ENCODE data around the gene CDK5RAP3.
A peak's percentile ranks its signal among the peaks of the same experiment; 100 is the strongest.

The CDK5RAP3 gene

DNA sequence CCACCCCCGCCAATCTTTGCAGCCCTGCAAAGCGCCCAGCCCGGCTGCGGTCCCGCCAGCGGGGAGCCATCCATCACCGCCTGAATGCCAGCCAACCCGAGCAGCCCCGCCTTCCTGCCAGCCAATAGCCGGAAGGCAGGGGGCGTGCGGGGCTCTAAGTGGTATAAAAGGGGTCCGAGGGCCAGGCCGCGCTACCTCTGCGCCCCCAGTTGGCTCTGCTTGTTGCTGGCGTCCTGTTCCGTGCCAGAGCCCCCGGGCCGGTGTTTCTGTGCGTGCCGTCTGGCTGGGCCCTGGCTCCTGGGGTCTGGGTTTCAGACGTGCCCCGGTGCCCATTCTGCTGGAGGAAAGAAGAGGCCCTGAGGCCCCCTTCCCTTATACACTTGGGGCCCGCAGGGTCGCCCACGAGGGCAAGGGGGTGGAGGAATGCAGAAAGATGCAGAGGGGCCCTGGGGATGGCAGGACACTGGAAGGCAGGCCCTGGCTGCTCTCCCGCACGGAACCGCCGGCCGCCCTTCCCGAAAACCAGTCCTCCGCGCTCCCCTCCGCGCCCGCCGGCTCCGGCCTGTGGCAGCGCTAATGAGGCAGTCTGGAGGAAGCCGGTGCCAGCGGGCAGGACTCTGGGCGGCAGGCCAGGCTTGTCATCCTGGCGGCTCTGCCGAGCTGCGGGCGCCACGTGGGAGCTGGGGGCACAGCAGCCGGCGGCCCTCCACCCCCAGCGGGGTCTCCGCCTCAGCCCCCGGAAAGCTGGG is 52.7 kb downstream of the CDK5RAP3 start (continued):
- TF ChIP-seq ZNF626 (tag by site-specific recombination; IDR thresholded peaks at IDR 0.05) (no peak), RBAK (tag by site-specific recombination; IDR thresholded peaks at IDR 0.05) (no peak), ZNF48 (tag by site-specific recombination; IDR thresholded peaks at IDR 0.05) (no peak), KLF7 (tag by site-specific recombination; IDR thresholded peaks at IDR 0.05; ENCODE audit: borderline replicate concordance) (peak; percentile 46; the same call in 1 of the 2 replicates), SETDB1 (IDR thresholded peaks at IDR 0.05; ENCODE audit: insufficient read length, low read length) (no peak), HOXA7 (CRISPR knock-in tag; IDR thresholded peaks at IDR 0.05; ENCODE audit: borderline replicate concordance) (no peak), ZNF658 (tag by site-specific recombination; IDR thresholded peaks at IDR 0.05) (no peak), SP2 (tag by site-specific recombination; IDR thresholded peaks at IDR 0.05) (peak; percentile 86), ZNF521 (tag by site-specific recombination; IDR thresholded peaks at IDR 0.05) (no peak), ZFP69B (tag by site-specific recombination; IDR thresholded peaks at IDR 0.05) (no peak), ZFP37 (tag by site-specific recombination; IDR thresholded peaks at IDR 0.05) (0 out of 2 replicates have a peak, but pooled peaks have one; percentile 43), ZSCAN23 (tag by site-specific recombination; IDR thresholded peaks at IDR 0.05) (no peak), ZNF311 (tag by site-specific recombination; IDR thresholded peaks at IDR 0.05; ENCODE audit: borderline replicate concordance) (no peak), ZNF132 (tag by site-specific recombination; IDR thresholded peaks at IDR 0.05; ENCODE audit: borderline replicate concordance) (no peak), ZNF544 (tag by site-specific recombination; IDR thresholded peaks at IDR 0.05) (no peak), KLF8 (tag by site-specific recombination; IDR thresholded peaks at IDR 0.05) (0 out of 2 replicates have a peak, but pooled peaks have one; percentile 71), ZBTB21 (tag by site-specific recombination; IDR thresholded peaks at IDR 0.05) (no peak), ZNF112 (tag by site-specific recombination; IDR thresholded peaks at IDR 0.05) (no peak), OVOL3 (tag by site-specific recombination; IDR thresholded peaks at IDR 0.05) (0 out of 2 replicates have a peak, but pooled peaks have one; percentile 30), IKZF3 (tag by site-specific recombination; IDR thresholded peaks at IDR 0.05) (peak; percentile 76; the same call in 1 of the 2 replicates), BCL11B (tag by site-specific recombination; IDR thresholded peaks at IDR 0.05; ENCODE audit: low read depth) (no peak), ZNF555 (tag by site-specific recombination; conservative IDR thresholded peaks at IDR 0.05) (no peak), ZNF366 (tag by site-specific recombination; conservative IDR thresholded peaks at IDR 0.05) (peak; percentile 51), ZNF133 (tag by site-specific recombination; IDR thresholded peaks at IDR 0.05) (no peak), ZNF654 (tag by site-specific recombination; IDR thresholded peaks at IDR 0.05; ENCODE audit: low read depth) (no peak), ZEB2 (tag by site-specific recombination; IDR thresholded peaks at IDR 0.05) (peak; percentile 46; the same call in 1 of the 2 replicates), ZNF600 (tag by site-specific recombination; IDR thresholded peaks at IDR 0.05) (peak; percentile 92)
- TF ChIP-seq, protein P1, sequence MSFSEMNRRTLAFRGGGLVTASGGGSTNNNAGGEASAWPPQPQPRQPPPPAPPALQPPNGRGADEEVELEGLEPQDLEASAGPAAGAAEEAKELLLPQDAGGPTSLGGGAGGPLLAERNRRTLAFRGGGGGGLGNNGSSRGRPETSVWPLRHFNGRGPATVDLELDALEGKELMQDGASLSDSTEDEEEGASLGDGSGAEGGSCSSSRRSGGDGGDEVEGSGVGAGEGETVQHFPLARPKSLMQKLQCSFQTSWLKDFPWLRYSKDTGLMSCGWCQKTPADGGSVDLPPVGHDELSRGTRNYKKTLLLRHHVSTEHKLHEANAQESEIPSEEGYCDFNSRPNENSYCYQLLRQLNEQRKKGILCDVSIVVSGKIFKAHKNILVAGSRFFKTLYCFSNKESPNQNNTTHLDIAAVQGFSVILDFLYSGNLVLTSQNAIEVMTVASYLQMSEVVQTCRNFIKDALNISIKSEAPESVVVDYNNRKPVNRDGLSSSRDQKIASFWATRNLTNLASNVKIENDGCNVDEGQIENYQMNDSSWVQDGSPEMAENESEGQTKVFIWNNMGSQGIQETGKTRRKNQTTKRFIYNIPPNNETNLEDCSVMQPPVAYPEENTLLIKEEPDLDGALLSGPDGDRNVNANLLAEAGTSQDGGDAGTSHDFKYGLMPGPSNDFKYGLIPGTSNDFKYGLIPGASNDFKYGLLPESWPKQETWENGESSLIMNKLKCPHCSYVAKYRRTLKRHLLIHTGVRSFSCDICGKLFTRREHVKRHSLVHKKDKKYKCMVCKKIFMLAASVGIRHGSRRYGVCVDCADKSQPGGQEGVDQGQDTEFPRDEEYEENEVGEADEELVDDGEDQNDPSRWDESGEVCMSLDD (tag by site-specific recombination; IDR thresholded peaks at IDR 0.05), result peak; percentile 88
- TF ChIP-seq, protein P2, sequence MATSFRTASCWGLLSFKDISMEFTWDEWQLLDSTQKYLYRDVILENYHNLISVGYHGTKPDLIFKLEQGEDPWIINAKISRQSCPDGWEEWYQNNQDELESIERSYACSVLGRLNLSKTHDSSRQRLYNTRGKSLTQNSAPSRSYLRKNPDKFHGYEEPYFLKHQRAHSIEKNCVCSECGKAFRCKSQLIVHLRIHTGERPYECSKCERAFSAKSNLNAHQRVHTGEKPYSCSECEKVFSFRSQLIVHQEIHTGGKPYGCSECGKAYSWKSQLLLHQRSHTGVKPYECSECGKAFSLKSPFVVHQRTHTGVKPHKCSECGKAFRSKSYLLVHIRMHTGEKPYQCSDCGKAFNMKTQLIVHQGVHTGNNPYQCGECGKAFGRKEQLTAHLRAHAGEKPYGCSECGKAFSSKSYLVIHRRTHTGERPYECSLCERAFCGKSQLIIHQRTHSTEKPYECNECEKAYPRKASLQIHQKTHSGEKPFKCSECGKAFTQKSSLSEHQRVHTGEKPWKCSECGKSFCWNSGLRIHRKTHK (tag by site-specific recombination; IDR thresholded peaks at IDR 0.05), result no peak
- TF ChIP-seq, protein P3, sequence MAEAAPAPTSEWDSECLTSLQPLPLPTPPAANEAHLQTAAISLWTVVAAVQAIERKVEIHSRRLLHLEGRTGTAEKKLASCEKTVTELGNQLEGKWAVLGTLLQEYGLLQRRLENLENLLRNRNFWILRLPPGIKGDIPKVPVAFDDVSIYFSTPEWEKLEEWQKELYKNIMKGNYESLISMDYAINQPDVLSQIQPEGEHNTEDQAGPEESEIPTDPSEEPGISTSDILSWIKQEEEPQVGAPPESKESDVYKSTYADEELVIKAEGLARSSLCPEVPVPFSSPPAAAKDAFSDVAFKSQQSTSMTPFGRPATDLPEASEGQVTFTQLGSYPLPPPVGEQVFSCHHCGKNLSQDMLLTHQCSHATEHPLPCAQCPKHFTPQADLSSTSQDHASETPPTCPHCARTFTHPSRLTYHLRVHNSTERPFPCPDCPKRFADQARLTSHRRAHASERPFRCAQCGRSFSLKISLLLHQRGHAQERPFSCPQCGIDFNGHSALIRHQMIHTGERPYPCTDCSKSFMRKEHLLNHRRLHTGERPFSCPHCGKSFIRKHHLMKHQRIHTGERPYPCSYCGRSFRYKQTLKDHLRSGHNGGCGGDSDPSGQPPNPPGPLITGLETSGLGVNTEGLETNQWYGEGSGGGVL (tag by site-specific recombination; IDR thresholded peaks at IDR 0.05), result peak; percentile 40
- TF ChIP-seq, protein P4, sequence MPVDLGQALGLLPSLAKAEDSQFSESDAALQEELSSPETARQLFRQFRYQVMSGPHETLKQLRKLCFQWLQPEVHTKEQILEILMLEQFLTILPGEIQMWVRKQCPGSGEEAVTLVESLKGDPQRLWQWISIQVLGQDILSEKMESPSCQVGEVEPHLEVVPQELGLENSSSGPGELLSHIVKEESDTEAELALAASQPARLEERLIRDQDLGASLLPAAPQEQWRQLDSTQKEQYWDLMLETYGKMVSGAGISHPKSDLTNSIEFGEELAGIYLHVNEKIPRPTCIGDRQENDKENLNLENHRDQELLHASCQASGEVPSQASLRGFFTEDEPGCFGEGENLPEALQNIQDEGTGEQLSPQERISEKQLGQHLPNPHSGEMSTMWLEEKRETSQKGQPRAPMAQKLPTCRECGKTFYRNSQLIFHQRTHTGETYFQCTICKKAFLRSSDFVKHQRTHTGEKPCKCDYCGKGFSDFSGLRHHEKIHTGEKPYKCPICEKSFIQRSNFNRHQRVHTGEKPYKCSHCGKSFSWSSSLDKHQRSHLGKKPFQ (tag by site-specific recombination; IDR thresholded peaks at IDR 0.05), result 0 out of 2 replicates have a peak, but pooled peaks have one; percentile 20
- TF ChIP-seq, protein P5, sequence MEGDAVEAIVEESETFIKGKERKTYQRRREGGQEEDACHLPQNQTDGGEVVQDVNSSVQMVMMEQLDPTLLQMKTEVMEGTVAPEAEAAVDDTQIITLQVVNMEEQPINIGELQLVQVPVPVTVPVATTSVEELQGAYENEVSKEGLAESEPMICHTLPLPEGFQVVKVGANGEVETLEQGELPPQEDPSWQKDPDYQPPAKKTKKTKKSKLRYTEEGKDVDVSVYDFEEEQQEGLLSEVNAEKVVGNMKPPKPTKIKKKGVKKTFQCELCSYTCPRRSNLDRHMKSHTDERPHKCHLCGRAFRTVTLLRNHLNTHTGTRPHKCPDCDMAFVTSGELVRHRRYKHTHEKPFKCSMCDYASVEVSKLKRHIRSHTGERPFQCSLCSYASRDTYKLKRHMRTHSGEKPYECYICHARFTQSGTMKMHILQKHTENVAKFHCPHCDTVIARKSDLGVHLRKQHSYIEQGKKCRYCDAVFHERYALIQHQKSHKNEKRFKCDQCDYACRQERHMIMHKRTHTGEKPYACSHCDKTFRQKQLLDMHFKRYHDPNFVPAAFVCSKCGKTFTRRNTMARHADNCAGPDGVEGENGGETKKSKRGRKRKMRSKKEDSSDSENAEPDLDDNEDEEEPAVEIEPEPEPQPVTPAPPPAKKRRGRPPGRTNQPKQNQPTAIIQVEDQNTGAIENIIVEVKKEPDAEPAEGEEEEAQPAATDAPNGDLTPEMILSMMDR (tag by site-specific recombination; IDR thresholded peaks at IDR 0.05), result peak; percentile 84
